GM23248 (cell line): ENCODE data around the gene PHACTR2.
"Not testable (repeated sequence)": the region's sequence is repeated elsewhere in the genome, so short reads cannot be mapped to it uniquely, and the experiment has no call there.

ENCODE experiments used
- EZH2 ChIP-seq: fragments of 200-600 bp; sonication (generic); IDR thresholded peaks from 2 replicates; pipeline ENCODE4 v1.6.1; 2018; ENCODE audit warnings: antibody characterized with exemption, mild to moderate bottlenecking; ENCODE audit not compliant: insufficient read depth, poor library complexity, severe bottlenecking
- EZH2phosphoT487 ChIP-seq: fragments of 200-600 bp; sonication (generic); IDR thresholded peaks from 2 replicates; pipeline ENCODE4 v1.6.1; 2018; ENCODE audit warnings: antibody characterized with exemption, moderate library complexity, mild to moderate bottlenecking, low read depth; ENCODE audit not compliant: insufficient read depth

DNA sequence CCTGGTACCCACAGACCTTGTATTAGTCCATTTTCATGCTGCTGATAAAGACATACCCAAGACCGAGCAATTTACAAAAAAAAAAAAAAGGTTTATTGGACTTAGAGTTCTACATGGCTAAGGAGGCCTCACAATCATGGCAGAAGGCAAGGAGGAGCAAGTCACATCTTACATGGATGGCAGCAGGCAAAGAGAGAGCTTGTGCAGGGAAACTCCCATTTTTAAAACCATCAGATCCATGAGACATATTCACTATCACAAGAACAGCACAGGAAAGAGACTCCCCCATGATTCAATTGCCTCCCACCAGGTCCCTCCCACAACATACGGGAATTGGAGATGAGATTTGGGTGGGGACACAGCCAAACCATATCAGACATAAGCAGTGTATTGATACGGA is 17.6 kb upstream of the PHACTR2 start:
- TF ChIP-seq EZH2, EZH2phosphoT487: not testable (repeated sequence)
